ENCODE results near the gene ATAD3A. TPM values are rescaled to one million over a fixed set of nuclear protein-coding genes. Genes with fewer than 3 reads are reported as not detected.
"Not testable (repeated sequence)": the region's sequence is repeated elsewhere in the genome, so short reads cannot be mapped to it uniquely, and the experiment has no call there.

ATAD3A gene
- polyA plus RNA-seq, 1 of the 3 experiments (the other 2 are of a cell fraction): 40.2 TPM

GRCh38 chr1:1507305-1507704 is 4.7 kb upstream of the ATAD3A start:
- H3K4me3 ChIP-seq (ENCODE audit: low read depth in 2 of 2, low read length in 1 of 2): no peak overlapping the region
- H3K79me2 ChIP-seq (ENCODE audit: insufficient read depth): peaks cover 3% of the 10 kb centered on the region; the same call in 1 of the 2 replicates
- H3K27me3 ChIP-seq (ENCODE audit: insufficient read depth): no peaks in the 10 kb centered on the region
- H4K20me1 ChIP-seq (ENCODE audit: insufficient read depth): no peaks in the 10 kb centered on the region
- no peak for TF ChIP-seq FOXM1 (IDR thresholded peaks at IDR 0.05; ENCODE audit: low read depth)
- TF ChIP-seq TAF1 (IDR thresholded peaks at IDR 0.05; ENCODE audit: borderline replicate concordance, low read depth, low read length): no peak
- TF ChIP-seq EP300 (IDR thresholded peaks at IDR 0.05; ENCODE audit: borderline replicate concordance in 1 of 2, low read depth in 1 of 2, low read length in 1 of 2): no peak
- TF ChIP-seq EZH2phosphoT487 (IDR thresholded peaks at IDR 0.05; ENCODE audit: borderline replicate concordance, low read depth): no peak
- TF ChIP-seq TCF12 (IDR thresholded peaks at IDR 0.05): no peak
- TF ChIP-seq IRF3 (IDR thresholded peaks at IDR 0.05; ENCODE audit: low read depth, low read length): no peak
- no peak for TF ChIP-seq MXI1 (IDR thresholded peaks at IDR 0.05; ENCODE audit: low read depth, low read length)
- TF ChIP-seq, protein P1, sequence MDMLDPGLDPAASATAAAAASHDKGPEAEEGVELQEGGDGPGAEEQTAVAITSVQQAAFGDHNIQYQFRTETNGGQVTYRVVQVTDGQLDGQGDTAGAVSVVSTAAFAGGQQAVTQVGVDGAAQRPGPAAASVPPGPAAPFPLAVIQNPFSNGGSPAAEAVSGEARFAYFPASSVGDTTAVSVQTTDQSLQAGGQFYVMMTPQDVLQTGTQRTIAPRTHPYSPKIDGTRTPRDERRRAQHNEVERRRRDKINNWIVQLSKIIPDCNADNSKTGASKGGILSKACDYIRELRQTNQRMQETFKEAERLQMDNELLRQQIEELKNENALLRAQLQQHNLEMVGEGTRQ (IDR thresholded peaks at IDR 0.05; ENCODE audit: borderline replicate concordance, low read depth, low read length): no peak
- no peak for TF ChIP-seq POLR2AphosphoS5 (IDR thresholded peaks at IDR 0.05; ENCODE audit: low read depth, low read length)
- no peak for TF ChIP-seq MEF2A (IDR thresholded peaks at IDR 0.05; ENCODE audit: borderline replicate concordance, low read depth)
- no peak for TF ChIP-seq RCOR1 (IDR thresholded peaks at IDR 0.05; ENCODE audit: low read length)
- TF ChIP-seq RFX5 (IDR thresholded peaks at IDR 0.05; ENCODE audit: low read length): no peak
- TF ChIP-seq GABPA (IDR thresholded peaks at IDR 0.05; ENCODE audit: low read depth): no peak
- no peak for TF ChIP-seq YY1 (IDR thresholded peaks at IDR 0.05; ENCODE audit: low read depth)
- TF ChIP-seq, protein P2, sequence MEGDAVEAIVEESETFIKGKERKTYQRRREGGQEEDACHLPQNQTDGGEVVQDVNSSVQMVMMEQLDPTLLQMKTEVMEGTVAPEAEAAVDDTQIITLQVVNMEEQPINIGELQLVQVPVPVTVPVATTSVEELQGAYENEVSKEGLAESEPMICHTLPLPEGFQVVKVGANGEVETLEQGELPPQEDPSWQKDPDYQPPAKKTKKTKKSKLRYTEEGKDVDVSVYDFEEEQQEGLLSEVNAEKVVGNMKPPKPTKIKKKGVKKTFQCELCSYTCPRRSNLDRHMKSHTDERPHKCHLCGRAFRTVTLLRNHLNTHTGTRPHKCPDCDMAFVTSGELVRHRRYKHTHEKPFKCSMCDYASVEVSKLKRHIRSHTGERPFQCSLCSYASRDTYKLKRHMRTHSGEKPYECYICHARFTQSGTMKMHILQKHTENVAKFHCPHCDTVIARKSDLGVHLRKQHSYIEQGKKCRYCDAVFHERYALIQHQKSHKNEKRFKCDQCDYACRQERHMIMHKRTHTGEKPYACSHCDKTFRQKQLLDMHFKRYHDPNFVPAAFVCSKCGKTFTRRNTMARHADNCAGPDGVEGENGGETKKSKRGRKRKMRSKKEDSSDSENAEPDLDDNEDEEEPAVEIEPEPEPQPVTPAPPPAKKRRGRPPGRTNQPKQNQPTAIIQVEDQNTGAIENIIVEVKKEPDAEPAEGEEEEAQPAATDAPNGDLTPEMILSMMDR (IDR thresholded peaks at IDR 0.05): no peak
- TF ChIP-seq ZBTB33 (IDR thresholded peaks at IDR 0.05; ENCODE audit: borderline replicate concordance, low read depth): no peak
- TF ChIP-seq GATA2 (CRISPR knock-in tag; IDR thresholded peaks at IDR 0.05): no peak
- TF ChIP-seq PBX3 (IDR thresholded peaks at IDR 0.05): no peak
- no peak for TF ChIP-seq NFIC (IDR thresholded peaks at IDR 0.05; ENCODE audit: borderline replicate concordance)
- TF ChIP-seq, protein P3, sequence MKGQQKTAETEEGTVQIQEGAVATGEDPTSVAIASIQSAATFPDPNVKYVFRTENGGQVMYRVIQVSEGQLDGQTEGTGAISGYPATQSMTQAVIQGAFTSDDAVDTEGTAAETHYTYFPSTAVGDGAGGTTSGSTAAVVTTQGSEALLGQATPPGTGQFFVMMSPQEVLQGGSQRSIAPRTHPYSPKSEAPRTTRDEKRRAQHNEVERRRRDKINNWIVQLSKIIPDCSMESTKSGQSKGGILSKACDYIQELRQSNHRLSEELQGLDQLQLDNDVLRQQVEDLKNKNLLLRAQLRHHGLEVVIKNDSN (IDR thresholded peaks at IDR 0.05; ENCODE audit: borderline replicate concordance, low read depth): no peak
- no peaks in the 10 kb centered on the region for H3K9me2 ChIP-seq
- no peak overlapping the region for H2AFZ ChIP-seq (ENCODE audit: low read depth)
- no peak overlapping the region for H3K9ac ChIP-seq
- ChIA-PET CTCF (no interaction called here), POLR2A (no interaction called here)
- no peaks in the 10 kb centered on the region for H3K9me3 ChIP-seq
- WGBS (ENCODE audit: low lambda C conversion rate): 90% methylated on average over 4 of the region's 4 CpGs
- no peak for DNase-seq
- H3K4me2 ChIP-seq: no peak overlapping the region
- H3F3A ChIP-seq (replicated peaks; ENCODE audit: insufficient read depth): peaks cover 9% of the 10 kb centered on the region
- peaks cover 0 to 4% of the 10 kb centered on the region in 2 experiments; a peak in 1 of 4 replicates for H3K4me1 ChIP-seq (ENCODE audit: control insufficient read depth in 1 of 2, insufficient read depth in 2 of 2, low read depth in 1 of 2, low read length in 1 of 2)
- no peaks in the 10 kb centered on the region for H3K36me3 ChIP-seq (replicated peaks in 1 of 2; ENCODE audit: control insufficient read depth in 1 of 2, insufficient read depth in 2 of 2, low read length in 1 of 2)
- no peak overlapping the region for H3K27ac ChIP-seq (ENCODE audit: low read depth in 2 of 2, low read length in 1 of 2)

- H3F3A ChIP-seq (replicated peaks; ENCODE audit: insufficient read depth); H3K4me2 ChIP-seq; H3K9ac ChIP-seq; POLR2A ChIA-PET; H3K27ac ChIP-seq (ENCODE audit: low read depth in 2 of 2, low read length in 1 of 2); DNase-seq; H3K4me3 ChIP-seq (ENCODE audit: low read depth in 2 of 2, low read length in 1 of 2); H4K20me1 ChIP-seq (ENCODE audit: insufficient read depth); H3K4me1 ChIP-seq (ENCODE audit: control insufficient read depth in 1 of 2, insufficient read depth in 2 of 2, low read depth in 1 of 2, low read length in 1 of 2); H3K9me3 ChIP-seq; H3K9me2 ChIP-seq; H2AFZ ChIP-seq (ENCODE audit: low read depth); H3K36me3 ChIP-seq (replicated peaks in 1 of 2; ENCODE audit: control insufficient read depth in 1 of 2, insufficient read depth in 2 of 2, low read length in 1 of 2); CTCF ChIA-PET; H3K27me3 ChIP-seq (ENCODE audit: insufficient read depth): not testable (repeated sequence)
- WGBS (ENCODE audit: low lambda C conversion rate): 97% methylated on average over 6 of the region's 34 CpGs
- H3K79me2 ChIP-seq (ENCODE audit: insufficient read depth): peaks cover 12% of the 10 kb centered on the region; the same call in 1 of the 2 replicates
Observed at GRCh38 chr1:1508775-1509464, 3.0 kb upstream of the ATAD3A start.
